Measurements from ENCODE around the gene PCED1B.
A peak's percentile ranks its signal among the peaks of the same experiment; 100 is the strongest.
"Not testable (repeated sequence)": the region's sequence is repeated elsewhere in the genome, so short reads cannot be mapped to it uniquely, and the experiment has no call there.

PCED1B gene

GRCh38 chr12:47272412-47273190 lies 193.2 kb downstream of the PCED1B start:
- DNase-seq (ENCODE audit: low read depth in 3 of 3): no peak

DNA sequence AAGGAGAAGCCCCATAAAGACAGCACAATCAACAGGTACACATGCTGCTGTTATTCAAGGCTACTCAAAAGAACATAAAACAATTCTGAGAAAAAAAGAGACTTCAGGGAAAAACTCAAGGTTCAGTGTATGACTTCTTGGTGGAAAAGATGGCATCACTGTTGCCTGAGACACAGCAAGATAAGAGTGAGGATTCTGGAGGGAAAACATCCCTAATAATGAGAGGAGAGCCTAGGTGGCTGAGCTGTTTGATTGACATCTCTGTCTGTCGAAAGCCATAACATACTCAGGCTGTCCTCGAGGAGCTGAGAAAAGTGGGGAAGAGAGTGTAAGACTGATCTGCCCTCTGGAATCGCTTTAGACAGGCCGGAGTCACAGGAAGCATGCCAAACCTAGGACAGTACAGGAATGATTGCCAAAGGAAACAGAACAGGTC lies 193.8 kb downstream of the PCED1B start:
- no peak for DNase-seq (ENCODE audit: low read depth in 3 of 3)

GRCh38 chr12:47274760-47275159 lies 195.3 kb downstream of the PCED1B start:
- no peak for DNase-seq (ENCODE audit: low read depth in 3 of 3)

GRCh38 chr12:47276253-47276620 lies 196.8 kb downstream of the PCED1B start:
- no peak for DNase-seq (ENCODE audit: low read depth in 3 of 3)

GRCh38 chr12:47276621-47277309 lies 197.3 kb downstream of the PCED1B start:
- peak in 2 of 3 experiments; percentile 22 to 38 for DNase-seq (ENCODE audit: low read depth in 3 of 3)

DNA sequence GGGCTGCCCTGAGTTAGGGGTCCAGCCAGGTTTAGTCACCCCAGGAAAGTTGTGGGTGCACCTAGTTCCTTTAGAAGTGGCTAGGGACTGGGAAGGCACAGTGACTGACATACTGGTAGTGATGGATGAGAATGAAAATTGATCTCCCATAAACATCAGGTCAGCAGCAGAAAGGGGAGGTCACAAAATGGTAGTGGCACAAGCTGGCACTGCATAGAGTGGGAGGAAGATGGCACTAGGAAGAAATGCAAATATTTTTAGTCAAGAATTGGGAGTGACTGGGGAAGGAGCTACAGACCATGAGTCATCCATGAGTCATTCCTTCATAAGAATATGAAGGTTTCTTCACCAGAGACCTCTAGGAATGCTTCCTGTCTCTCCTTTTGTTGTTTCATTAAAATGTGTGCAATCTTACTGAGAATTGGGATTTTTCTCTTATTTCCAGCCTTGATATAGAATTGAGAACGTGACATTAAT lies 198.6 kb downstream of the PCED1B start:
- peak in 1 of 3 experiments; percentile 8 for DNase-seq (ENCODE audit: low read depth in 3 of 3)

- not testable (repeated sequence) for DNase-seq (ENCODE audit: low read depth in 3 of 3)
These were observed 200.3 kb downstream of the PCED1B start for GRCh38 chr12:47279758-47280157.

DNA sequence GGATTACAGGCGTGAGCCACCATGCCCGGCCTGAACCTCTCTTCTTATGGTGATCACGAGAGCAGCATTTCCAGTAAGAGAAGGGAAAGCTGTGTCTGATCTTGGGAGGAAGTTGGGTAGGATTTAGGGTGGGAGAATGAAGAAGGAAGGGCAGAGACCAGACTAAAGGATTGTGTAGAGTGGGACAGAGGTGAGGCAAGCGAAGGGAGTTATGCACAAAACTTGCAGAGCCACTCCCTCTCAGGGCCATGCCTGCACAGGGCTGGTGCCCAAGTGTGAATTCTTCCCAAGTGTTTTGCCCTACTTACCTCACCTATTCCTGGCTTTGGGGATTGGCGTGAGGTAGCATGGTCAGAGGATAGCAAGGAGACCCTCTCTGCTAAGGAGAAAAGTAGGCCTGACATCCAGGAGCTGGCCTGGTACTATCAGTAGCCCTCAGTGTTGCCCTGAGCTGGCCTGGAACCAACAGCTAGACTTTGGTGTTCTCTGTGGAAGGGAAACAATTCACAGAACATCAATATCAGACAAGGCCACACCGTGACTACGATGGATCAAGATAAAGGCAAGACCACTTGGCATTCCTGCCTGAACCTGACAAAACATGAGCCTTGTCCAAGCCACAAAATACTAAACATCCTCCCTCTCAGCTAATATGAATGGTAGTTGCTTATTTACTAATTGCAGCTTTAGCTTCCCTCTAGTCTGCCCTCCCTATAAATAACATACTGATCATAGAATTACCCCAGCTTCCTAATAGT lies 201.3 kb downstream of the PCED1B start:
- DNase-seq (ENCODE audit: low read depth in 3 of 3): no peak

DNA sequence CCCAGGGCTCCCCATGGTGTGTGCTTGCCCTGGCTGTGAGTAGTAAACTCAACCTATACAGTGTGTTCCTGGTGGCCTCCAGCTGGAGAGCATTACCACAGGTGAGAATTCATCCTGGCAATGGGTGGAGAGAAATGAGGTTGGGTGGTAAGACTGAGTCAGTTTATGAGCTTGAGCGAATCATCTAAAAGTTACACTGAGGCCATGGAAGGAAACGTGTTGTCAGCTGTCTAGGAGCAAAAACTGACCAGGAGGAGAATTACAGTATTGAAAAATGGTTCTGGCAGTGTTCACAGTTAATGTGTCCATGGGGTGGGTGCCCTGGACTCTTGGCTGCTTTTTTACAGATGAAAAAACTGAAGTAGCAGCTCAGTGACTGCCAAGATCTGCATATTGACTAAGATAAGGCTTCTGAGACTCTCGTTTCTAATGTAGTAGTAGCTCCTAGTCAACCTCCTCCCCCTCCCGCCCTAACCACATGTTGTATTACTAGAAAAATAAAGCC lies 202.3 kb downstream of the PCED1B start:
- DNase-seq (ENCODE audit: low read depth in 3 of 3): no peak

DNA sequence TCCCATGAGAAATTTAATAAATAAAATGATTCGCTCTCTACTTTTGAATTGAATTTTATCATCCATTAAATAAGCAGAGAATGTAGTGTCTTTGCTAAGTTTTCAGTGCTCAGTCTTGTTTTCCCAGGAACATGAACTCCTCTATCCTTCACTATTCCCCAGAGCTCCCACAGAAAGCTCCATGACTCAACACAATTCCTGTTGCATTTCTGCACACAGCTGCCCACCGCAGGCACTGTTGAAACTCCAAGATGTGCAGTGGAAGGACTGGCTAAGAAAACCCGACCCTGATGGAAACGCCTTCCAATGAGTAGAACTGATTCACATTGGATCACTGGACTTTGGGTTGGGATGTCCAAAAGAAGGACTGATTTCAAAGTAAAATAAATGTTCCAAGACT lies 202.8 kb downstream of the PCED1B start:
- no peak for DNase-seq (ENCODE audit: low read depth in 3 of 3)

Measured in stimulated activated CD4-positive, alpha-beta T cell treated with anti-CD3 and anti-CD28 coated beads, TNF-alpha, amount 100 ng/mL, for 4 hours (primary cell).